Heart left ventricle (tissue), 13 donors: ENCODE measurements around the gene WBP1.

Source experiments
- CTCF ChIP-seq, 12 donors: fragments of 200-600 bp; sonication (generic) in 4 of 12; IDR thresholded peaks; one replicate each; pipeline versions ENCODE4 v1.5.0 to v1.8.0; 2018 to 2022; ENCODE audit warnings: antibody characterized with exemption in 12 of 12, mild to moderate bottlenecking in 5 of 12
- POLR2A ChIP-seq, 2 donors: fragments of 450-650 bp; IDR thresholded peaks; one replicate each; pipeline ENCODE4 v1.6.1; 2017; ENCODE audit warnings: antibody characterized with exemption in 2 of 2, mild to moderate bottlenecking in 2 of 2, moderate library complexity in 2 of 2
- donor health status: ischemic (EF 13 %, LVEDD 7.1; RV severe dilation, severe dysfunction).
- donor health status: DM: no; HTN: yes; CAD: no.
- donor health status: DM: no; HTN: no; CAD: no.
- donor health status: ischemic (EF 25% LVEDD 6.9; RV normal size, moderate dysfunction).
- donor health status: ischemic (EF 25% LVEDD 5.7; RV mildly dilated, moderate dysfunction).
- donor health status: ischemic (EF 35%, LVEDD 5.7; RV mildly dilated, moderate dysfunction).
- donor health status: nonischemic (EF 11% LVEDD 7.7; RV severe dilation, severe dysfunction).
- donor health status: DM: yes; HTN: yes; CAD: no.
- donor health status: PGD.
- donor health status: ischemic (EF 29% LVEDD 5.4; RV normal size, mild dysfunction).
- donor health status: nonischemic (EF 23%, LVEDD 6.1; RV moderate dilation, normal function).

- TF ChIP-seq POLR2A (IDR thresholded peaks at IDR 0.05) (no peak), CTCF (IDR thresholded peaks at IDR 0.05) (no peak)
Observed at GRCh38 chr2:74458938-74459363, 713 bp downstream of the WBP1 start.
